GM21423 (cell line): ENCODE results near the gene PINLYP.
"Not testable (repeated sequence)": the region's sequence is repeated elsewhere in the genome, so short reads cannot be mapped to it uniquely, and the experiment has no call there.

ENCODE experiments used
- ATAC-seq: cut with Tn5 transposase; IDR thresholded peaks from one replicate; pipeline ENCODE4 v1.9.1; 2021; ENCODE audit warnings: mild to moderate bottlenecking, moderate library complexity; ENCODE audit not compliant: unreplicated experiment

PINLYP gene

DNA sequence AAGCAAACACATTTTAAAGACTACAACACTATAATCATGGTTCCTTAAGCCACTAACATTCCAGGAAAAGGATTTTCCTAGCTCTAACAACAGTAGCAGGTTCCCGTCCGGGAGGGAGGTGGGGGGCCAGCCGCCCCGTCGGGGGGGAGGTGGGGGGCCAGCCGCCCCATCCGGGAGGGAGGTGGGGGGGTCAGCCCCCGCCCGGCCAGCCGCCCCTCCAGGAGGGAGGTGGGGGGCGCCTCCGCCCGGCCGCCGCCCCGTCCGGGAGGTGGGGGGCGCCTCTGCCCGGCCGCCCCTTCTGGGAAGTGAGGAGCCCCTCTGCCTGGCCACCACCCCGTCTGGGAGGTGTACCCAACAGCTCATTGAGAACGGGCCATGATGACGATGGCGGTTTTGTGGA lies 27.7 kb upstream of the PINLYP start:
- ATAC-seq, result not testable (repeated sequence)

DNA sequence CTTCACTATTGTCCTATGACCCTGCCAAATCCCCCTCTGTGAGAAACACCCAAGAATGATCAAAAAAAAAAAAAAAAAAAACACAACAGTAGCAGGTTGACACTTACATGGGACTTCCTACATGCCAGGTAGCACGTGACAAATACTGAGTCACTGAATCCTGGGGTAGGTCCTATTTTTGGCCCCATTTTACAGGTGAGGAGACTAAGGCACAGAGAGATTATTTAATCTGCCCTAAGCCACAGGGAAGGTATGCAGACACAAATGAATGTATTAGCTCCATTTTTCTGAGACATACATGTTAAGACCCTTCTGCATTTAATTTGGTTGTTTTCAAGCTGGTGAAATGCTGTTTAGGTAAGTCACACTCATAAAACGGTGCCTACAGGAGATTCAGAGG lies 26.9 kb upstream of the PINLYP start:
- no peak for ATAC-seq

DNA sequence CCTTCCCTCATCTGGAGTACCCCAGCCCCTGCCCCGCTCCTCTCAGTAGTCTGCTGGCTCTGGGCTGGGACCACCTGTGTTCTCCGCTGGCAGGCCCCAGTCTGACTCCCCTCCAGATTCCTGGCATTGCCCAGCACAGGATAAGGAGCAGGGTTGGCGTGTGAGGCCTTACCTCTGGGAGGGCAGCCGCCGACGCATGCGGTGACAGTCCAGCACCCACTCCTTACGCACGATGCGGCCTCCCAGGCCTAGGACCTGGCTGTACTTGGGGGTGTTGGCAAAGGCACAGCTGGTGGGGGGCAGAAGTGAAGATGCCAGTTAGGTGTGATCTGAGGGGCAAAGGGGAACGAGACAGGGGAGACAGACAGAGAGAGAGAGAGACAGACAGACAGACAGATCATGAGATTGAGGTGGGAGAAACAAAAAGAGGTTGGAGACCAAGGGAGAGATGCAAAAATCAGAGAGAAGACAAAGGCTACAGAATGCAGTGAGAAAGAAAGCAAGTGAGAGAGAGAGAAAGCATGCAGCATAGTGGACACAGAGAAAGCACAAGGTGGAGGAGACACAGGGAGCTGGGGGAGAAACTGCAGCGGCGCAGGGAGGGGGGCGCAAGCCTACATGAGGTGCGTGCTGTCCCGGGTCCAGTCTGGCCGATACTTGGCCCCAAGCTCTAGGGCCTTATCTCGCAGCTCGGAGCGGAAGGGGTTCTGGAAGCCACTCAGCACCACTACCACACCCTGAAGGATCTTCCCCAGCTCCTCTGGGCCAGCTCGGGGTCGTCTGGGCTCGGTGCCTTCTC lies 24.0 kb upstream of the PINLYP start:
- ATAC-seq, result no peak

DNA sequence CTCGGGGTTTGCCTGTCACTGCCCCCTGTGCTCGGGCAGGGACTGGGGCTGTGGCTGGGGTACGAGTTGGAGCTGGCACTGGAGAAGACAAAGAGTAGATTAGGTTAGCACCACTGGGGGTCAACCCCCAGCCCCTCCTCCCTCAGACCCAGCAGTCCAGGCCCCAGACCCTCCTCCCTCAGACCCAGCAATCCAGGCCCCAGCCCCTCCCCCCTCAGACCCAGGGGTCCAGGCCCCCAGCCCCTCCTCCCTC lies 23.5 kb upstream of the PINLYP start:
- ATAC-seq, result no peak

DNA sequence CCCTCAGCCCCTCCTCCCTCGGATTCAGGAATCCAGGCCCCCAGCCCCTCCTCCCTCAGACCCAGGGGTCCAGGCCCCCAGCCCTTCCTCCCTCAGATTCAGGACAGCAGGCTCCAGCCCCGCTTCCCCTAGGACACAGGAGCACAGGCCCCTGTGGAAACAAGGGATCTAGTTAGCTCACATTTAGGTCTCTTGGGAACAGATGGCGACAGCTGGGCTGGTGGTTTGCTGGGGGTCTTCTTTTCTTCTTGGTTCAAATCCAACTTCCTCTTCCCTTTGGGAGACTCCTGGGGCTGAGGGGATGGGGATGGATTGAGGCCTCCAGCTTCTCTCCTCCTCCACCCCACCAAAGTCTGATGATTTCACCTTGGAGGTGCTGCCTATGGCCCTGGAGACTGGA lies 23.0 kb upstream of the PINLYP start:
- no peak for ATAC-seq

DNA sequence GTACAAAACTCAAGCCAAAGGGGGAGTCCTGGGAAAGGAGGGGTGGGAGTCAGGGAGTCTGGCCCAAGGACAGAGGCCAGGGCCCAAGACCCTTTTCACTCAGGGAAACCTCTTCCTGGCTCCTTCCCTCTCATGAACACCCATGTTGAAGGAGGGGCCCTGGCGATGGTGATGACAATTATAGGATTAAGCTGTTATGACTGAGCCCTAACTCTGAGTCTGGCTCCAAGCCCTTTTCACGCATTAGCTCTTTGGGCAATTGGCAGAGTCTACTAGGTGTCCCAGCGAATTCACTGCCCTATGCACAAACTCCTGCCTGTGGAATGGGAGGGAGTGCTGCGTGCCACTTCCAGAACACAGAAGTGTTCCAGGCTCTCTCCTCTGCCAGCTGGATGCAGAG lies 21.9 kb upstream of the PINLYP start:
- ATAC-seq, result no peak

DNA sequence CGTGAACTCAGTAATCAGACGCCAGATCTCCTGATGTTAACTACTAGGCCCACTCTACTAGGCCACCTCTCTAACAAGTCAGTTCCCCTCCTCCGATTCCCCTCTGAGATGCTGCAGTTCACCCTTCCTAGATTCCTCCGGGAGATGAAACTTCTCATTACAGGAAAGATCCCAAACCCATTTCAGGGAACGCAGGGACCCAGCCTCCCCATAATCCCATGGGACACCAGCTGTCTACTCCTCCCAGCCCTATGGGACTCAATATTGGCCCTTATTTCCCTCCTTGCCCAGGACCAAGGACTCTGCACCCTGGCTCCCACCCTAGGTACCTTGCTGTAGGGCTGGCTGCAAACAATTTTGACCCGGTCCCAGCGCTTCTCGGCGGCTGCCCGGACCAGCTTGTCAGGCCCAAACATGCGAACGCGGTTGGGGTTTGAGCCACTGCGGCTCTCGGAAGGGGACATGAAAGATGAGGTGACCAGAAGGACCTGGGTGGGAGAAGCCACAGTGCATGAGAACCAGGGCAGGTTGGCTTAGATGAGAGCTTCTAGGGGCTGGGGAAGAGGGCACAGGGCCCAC lies 21.2 kb upstream of the PINLYP start:
- no peak for ATAC-seq

DNA sequence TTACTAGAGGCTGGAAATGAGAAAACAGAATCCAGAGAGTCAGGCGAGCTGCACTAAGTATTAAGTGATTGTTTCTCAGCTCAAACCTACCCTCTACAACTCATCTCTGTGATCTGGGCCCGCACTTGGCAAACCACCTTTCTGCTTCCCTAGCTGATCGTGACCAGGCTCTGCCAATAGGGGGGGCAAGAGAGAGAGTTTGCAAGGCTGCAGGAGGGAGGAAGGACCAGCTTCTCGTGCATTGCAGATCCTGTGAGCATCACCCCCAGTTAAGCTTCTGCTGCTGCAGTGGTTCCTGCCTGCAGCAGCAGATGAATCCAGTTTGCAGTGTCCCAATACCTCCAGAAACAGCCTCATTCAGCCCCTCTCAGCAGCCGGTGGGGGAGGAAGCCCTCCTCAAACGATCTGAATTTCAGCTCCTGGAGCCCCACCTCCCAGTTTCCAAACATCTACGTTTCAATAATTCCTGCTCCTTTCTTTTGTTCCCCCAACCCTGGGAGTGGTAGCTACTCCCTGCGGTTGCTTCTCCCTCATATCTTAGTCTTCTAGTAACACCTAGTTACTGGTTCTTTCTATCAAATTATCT lies 20.3 kb upstream of the PINLYP start:
- ATAC-seq, result no peak

DNA sequence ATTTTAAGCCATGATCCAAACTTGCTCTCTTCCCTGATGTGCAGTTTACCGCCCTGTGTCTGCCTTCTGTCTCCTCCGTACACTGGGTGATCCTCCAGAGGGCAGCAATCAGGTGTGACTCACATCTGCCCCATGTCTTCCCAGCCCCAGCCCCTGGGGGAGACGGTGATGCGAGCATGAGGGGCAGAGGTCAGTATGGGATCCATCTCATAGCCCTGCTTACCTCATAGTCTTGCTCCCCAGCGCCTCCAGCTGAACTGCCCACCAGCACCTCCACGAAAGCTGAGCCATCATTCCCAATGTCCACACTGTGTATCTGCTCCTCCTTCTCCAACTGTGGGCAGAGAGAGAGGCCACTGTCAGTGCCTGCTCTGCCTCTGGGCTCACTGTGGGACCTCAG lies 14.9 kb upstream of the PINLYP start:
- no peak for ATAC-seq

DNA sequence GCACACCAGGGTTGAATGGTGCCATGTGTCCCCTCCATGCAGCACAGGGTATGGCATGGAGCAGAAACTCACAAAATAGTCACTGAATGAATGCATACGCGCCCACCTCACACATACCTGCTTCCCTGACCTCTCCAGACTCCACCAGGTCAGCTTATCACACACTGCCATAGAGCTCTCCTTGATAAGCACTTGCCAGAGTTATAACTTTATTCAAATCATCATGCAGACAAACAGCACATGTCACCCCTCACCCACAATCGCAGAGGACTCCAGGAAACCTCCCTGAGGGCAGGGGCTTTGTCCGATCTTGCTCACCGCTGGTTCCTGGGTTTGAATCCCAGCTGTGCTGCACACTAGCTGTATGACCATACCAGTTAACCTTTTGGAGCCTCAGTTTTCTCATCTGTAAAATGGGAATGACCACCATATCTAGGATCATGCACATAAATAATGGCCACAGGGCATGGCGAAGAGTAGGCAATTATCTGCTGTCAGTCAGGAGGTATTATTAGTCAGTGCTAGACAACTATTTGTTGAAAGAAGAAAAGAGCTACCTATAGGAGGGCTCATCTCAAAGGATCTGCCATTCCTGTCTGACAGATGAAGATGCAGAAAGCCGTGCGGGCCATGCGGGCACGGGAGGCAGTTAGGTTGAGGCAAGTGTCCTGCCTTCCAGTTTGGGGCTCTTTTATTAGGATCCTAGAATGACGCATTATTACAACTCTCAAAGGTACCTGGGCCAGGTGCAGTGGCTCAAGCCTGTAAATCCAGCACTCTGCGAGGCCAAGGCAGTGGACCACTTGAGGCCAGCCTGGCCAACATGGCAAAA lies 14.2 kb upstream of the PINLYP start:
- no peak for ATAC-seq

DNA sequence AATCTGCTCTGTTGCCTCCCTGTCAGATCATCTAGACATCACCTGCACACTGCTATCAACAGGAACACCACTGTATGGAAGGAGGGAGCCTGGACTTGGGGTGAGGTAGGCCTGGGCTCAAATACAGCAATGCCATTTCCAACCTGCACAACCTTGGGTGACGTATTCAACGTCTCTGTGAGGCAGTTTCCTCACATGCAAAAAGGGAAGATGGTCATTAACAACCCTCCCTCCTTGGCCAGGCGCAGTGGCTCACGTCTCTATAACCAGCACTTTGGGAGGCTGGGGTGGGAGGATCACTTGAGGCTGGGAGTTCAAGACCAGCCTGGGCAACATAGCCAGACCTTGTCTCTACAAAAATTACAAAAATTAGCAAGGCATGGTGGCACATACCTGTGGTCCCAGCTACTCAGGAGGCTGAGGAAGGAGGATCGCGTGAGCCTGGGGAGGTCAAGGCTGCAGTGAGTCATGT lies 13.3 kb upstream of the PINLYP start:
- ATAC-seq, result no peak

DNA sequence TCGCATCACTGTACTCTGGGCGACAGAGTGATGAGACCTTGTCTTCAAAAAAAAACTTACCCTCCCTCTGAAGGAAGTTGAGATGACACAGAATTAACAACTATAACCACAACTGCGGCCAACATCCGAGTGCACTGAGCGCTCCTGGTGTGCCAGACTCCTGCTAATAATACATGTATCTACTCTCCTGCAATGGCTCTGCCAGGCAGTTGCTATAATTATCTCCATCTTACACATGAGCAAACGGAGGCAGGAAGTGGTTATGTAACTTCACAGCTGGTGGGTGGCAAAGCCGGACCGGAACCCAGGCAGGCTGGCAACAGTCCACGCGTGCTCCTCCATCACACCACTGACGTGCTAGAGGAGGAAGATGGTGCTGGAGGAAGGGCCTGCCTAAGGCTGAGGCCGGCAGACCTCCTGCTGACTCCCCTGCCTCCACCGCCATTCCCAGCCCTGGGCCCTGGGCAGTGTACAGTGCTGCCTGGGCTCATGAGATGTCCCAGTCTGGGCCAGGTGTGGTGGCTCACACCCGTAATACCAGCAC lies 12.8 kb upstream of the PINLYP start:
- ATAC-seq, result peak; percentile 71

DNA sequence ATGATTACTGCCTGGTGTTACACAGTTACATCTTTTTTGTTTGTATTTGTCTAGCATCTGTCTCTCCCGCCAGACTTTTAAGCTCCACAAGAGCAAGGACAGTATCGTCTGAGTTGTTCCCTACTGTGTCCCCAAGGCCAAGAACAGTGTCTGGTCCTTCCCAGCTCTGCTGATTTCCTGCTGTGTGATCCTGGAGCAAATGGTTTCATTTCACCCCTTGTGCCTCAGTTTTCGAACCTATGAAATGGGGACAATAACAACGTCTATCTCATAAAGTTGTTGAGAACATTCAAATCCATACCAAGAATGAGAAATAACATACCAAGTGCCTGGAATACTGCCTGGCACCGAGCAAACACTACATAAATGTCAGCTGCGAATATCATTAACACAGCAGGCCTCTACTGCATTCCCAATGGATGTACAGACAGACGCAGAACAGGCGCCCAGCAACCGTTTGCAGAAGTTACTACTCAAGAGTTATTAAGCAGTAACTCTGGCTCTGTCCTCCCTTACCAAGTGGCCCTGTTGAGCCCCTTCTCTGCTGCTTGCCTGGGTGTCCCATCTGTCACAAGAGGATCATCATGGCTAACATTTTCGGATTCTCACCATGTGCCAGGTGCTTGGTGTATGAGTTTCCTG lies 11.7 kb upstream of the PINLYP start:
- ATAC-seq, result no peak

DNA sequence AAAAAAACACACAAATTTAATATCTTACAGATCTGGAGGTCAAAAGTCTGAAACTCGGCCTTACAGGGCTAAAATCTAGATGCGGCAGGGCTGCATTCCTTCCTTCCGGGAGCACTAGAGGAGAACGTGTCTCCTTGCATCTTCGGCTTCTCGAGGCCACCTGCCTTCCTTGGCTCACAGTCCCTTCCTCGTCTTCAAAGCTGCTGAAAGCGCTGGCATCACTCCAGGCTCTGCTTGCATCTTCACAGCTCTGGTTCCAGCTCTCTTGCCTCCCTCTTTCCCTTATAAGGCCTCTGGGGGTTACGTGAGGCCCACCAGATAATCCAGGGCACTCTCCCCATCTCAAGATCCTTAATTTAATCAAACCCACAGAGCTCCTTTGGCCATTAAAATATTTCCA lies 10.8 kb upstream of the PINLYP start:
- no peak for ATAC-seq

DNA sequence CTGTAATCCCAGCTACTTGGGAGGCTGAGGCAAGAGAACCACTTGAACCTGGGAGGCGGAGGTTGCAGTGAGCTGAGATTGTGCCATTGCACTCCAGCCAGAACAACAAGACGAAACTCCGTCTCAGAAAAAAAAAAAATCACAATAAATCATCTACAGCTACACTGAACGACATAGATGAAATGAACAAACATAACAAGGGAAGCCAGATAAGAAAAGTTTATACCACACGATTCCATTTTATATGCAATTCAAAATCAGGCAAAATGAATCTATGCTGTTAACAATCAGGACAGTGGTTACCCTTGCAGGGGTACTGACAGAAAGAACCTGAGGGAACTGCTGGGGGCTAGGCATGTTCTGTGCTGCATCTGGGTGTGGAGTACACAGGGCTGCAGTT lies 5.9 kb upstream of the PINLYP start:
- ATAC-seq, result no peak

DNA sequence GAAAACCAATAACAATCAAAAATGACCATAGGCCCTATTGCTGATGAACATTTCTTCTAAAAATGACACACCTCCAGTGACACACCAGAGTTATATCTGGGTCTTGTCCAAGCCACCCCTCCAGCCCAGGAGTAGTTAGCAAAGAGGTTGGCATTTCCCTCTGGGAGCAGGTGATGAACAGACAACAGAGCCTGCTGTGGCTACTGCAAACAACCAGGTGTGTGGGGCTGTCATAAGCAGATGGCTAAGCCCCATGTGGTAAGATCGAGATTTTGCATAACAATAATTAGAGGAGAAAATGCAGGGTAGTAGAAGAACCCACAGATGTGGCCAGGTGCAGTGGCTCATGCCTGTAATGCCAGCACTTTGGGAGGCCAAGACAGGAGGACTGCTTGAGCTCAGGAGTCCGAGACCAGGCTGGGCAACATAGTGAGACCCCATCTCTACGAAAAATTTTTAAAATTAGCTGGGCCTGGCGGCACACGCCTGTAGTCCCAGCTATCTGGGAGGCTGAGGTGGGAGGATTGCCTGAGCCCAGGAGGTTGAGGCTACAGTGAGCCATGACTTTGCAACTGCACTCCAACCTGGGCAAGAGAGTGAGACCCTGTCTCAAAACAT lies 5.3 kb upstream of the PINLYP start:
- ATAC-seq, result no peak

DNA sequence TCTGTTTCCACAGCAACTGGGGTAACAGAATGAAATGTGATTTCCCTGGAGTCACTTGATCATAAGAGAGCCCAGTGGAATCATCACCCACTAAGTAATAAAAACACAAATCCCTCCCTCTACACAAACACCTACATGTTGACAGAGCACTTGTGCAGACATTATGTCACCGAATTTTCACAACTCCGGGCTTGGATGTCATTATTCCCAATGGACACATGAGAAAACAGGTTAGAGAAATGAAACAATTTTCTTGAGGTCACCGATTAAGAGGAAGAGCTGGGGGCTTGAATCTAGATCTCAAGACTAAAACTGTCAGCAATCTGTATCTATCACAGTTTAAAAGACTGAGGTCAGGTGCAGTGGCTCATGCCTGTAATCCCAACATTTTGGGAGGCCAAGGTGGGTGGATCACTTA lies 3.4 kb upstream of the PINLYP start:
- no peak for ATAC-seq

DNA sequence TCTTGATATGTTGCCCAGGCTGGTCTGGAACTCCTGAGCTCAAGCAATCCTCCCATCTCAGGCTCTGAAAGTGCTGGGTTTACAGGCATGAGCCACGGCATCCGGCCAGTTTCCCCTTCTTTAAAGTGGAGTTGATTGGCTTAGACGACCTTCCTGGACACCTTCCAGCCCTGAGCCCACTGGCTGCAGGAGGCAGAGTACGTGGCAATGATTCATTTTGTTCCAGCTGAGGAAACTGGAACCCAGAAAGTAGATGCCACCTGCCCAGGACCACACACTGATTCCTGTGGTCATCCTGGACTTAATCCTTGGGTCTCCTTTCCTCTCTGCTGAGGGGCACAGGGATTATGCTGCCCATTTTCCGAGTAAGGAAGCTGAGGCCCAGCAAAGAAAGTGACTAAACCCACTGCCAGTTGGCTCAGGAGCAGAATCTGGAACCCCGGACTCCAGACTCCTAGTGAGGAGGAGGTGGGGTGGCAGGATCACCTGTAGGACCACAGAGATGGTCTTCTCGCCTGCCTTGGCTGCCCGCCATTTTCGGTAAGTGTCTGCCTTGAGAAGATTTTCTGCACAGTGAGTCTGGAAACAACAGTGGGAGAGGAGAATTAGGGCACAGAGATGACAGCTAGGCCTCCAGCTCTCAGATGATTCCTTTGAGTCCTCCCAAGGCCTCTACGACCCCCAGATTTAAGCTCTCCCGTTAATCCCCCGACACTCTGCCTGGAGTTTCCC lies 1.0 kb upstream of the PINLYP start:
- no peak for ATAC-seq

DNA sequence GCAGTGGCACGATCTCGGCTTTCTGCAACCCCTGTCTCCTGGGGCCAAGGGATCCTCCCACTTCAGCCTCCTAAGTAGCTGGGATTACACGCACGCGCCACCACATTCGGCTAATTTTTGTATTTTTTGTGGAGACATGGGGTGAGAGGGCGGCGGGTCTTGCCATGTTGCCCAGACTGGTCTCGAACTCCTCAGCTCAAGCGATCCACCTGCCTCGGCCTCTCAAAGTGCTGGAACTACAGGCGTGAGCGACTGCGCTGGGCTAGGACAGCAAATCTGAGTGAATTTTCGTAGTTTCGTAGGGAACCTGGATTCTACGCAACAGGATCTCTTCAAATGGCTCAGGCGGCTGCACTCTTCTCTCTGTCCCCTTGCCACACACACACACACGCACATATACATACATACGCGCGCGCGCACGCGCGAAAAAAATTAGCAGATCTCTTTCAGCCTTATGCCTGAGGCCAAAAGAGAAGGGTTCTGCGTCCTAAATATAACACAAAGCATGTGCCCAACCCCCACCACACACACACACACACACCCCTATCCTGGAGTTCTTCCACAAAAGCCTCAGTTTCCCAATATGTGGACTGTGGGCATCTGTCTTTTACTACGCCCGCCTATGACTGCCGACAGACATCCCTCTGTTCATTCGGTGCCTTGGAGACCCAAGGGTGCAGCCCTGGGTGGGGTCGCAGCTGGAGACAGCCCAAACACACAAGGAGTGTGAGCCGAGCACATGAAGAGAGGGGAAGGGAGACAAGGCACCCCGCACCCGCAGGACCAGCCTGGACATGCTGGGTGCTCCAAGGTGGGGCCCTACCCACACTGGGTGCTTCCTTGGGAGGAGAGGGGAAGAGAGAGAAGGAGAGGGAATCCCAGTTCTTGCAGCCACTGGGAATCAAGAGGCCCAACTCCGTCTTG lies 616 bp downstream of the PINLYP start:
- ATAC-seq, result no peak
